Cardiac muscle cell (in vitro differentiated cells and primary cell): ENCODE data around the gene STARD8. TPM values are rescaled to one million over a fixed set of nuclear protein-coding genes. Genes with fewer than 3 reads are reported as not detected.
"Not testable (repeated sequence)": the region's sequence is repeated elsewhere in the genome, so short reads cannot be mapped to it uniquely, and the experiment has no call there.

Experiments used
- DNase-seq, 2 donors: peaks; one replicate each; pipeline versions ENCODE4 v3.0.0 to v3.0.0-alpha.2; 2010 to 2017; ENCODE audit warnings: low read depth in 1 of 2, low spot score in 1 of 2
- H3K27ac ChIP-seq: fragments of 200-600 bp; sonication (generic); 2 replicates; pipeline ENCODE4 v1.5.1; 2016
- H3K27me3 ChIP-seq: fragments of 200-600 bp; sonication (generic); 2 replicates; pipeline ENCODE4 v1.6.0; 2016; ENCODE audit warnings: control low read depth
- H3K36me3 ChIP-seq: fragments of 200-600 bp; sonication (generic); 2 replicates; pipeline ENCODE4 v1.5.1; 2016; ENCODE audit warnings: control low read depth
- H3K4me1 ChIP-seq: fragments of 200-600 bp; sonication (generic); 2 replicates; pipeline ENCODE4 v1.8.1; 2017; ENCODE audit warnings: low read depth, mild to moderate bottlenecking, mixed run types
- H3K4me3 ChIP-seq: fragments of 200-600 bp; sonication (generic); 2 replicates; pipeline ENCODE4 v1.5.1; 2016; ENCODE audit warnings: mild to moderate bottlenecking
- H3K9me3 ChIP-seq: fragments of 200-600 bp; sonication (generic); 2 replicates; pipeline ENCODE4 v1.5.1; 2017; ENCODE audit warnings: low read depth, mild to moderate bottlenecking, control low read depth
- polyA plus RNA-seq: library from polyadenylated mRNA; unstranded; fragments of >200 nt; fragmentation: Nextera tagmentation; extraction: Ambion mirVana; gene quantifications from 2 replicates; pipeline ENCODE4 v1.2.1, GENCODE V29; 2016
- total RNA-seq: library from RNA; depleted of rRNA; stranded (reverse); fragments of >200 nt; gene quantifications from 2 replicates; pipeline ENCODE4 v1.2.3, GENCODE V29; 2016
- TF ChIP-seq, protein P1 (sequence below): IDR thresholded peaks from 2 replicates; pipeline ENCODE4 v1.5.1; 2012; ENCODE audit warnings: low read depth, mild to moderate bottlenecking, low read length

Gene STARD8
- total and polyA plus RNA-seq, 2 experiments from 2014 or later, result 0.60 to 1.9 TPM

GRCh38 chrX:68686097-68686977 lies 38.9 kb downstream of the STARD8 start:
- Histone ChIP-seq H3K27me3 (peaks cover 12% of the 10 kb centered on the region), H3K36me3 (no peaks in the 10 kb centered on the region), H3K4me1 (no peaks in the 10 kb centered on the region), H3K4me3 (peak overlapping the region; percentile 10), H3K27ac (no peak overlapping the region), H3K9me3 (no peaks in the 10 kb centered on the region)
- peak; percentile 19 to 77 for DNase-seq
- TF ChIP-seq, protein P1, sequence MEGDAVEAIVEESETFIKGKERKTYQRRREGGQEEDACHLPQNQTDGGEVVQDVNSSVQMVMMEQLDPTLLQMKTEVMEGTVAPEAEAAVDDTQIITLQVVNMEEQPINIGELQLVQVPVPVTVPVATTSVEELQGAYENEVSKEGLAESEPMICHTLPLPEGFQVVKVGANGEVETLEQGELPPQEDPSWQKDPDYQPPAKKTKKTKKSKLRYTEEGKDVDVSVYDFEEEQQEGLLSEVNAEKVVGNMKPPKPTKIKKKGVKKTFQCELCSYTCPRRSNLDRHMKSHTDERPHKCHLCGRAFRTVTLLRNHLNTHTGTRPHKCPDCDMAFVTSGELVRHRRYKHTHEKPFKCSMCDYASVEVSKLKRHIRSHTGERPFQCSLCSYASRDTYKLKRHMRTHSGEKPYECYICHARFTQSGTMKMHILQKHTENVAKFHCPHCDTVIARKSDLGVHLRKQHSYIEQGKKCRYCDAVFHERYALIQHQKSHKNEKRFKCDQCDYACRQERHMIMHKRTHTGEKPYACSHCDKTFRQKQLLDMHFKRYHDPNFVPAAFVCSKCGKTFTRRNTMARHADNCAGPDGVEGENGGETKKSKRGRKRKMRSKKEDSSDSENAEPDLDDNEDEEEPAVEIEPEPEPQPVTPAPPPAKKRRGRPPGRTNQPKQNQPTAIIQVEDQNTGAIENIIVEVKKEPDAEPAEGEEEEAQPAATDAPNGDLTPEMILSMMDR, result no peak

- not testable (repeated sequence) for H3K9me3 ChIP-seq, DNase-seq, H3K4me1 ChIP-seq, H3K36me3 ChIP-seq, H3K27ac ChIP-seq, H3K4me3 ChIP-seq
- H3K27me3 ChIP-seq, result peaks cover 12% of the 10 kb centered on the region
These were observed 41.5 kb downstream of the STARD8 start for GRCh38 chrX:68688931-68689330.

DNA sequence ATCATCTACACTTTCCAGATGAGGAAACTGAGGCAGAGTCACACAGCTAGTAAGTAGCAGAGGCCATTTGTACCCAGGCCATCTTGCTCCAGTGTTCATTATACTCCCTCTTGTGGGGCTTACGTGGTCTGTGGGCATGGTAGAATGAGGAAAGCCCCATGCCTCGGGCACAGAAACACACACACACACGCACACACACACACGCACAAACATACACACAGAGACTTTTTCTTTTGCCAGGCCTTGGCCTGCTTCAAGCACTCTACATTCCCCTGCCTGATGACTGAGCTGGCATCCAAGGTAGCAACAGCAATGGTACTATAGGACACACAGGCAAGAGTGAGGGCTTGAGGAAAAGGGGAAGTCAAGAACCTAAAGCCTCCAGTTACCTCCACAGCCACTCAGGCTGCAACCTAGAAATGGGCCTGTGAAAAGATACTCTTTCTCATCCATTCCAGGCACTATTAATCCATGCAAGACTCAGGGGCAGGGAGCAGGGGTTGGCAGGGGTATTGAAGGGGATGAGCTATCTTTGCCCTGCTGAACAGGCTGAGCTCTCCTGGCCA lies 43.6 kb downstream of the STARD8 start:
- no peaks in the 10 kb centered on the region for H3K36me3 ChIP-seq
- no peaks in the 10 kb centered on the region for H3K9me3 ChIP-seq
- H3K4me3 ChIP-seq, result no peak overlapping the region
- no peak for DNase-seq
- no peak overlapping the region for H3K27ac ChIP-seq
- H3K4me1 ChIP-seq, result no peaks in the 10 kb centered on the region
- TF ChIP-seq, protein P1, result no peak
- peaks cover 9% of the 10 kb centered on the region for H3K27me3 ChIP-seq

- Histone ChIP-seq H3K4me1 (no peaks in the 10 kb centered on the region), H3K4me3 (no peak overlapping the region), H3K27ac (no peak overlapping the region), H3K27me3 (peaks cover 2% of the 10 kb centered on the region), H3K36me3 (no peaks in the 10 kb centered on the region), H3K9me3 (no peaks in the 10 kb centered on the region)
- no peak for DNase-seq
- TF ChIP-seq, protein P1, result no peak
These were observed 44.5 kb downstream of the STARD8 start for GRCh38 chrX:68691921-68692320.

GRCh38 chrX:68692651-68693050 lies 45.2 kb downstream of the STARD8 start:
- Histone ChIP-seq H3K27ac (no peak overlapping the region), H3K27me3 (no peaks in the 10 kb centered on the region), H3K4me1 (no peaks in the 10 kb centered on the region), H3K36me3 (no peaks in the 10 kb centered on the region), H3K9me3 (no peaks in the 10 kb centered on the region), H3K4me3 (no peak overlapping the region)
- TF ChIP-seq, protein P1, result no peak
- DNase-seq, result no peak
